HL-60 (cell line): Measurements from ENCODE around the gene ZBTB7C.

Experiments used
- GABPA ChIP-seq: IDR thresholded peaks from 2 replicates; pipeline ENCODE4 v1.6.1; 2012; ENCODE audit warnings: low read depth
- POLR2AphosphoS5 ChIP-seq: IDR thresholded peaks from 2 replicates; pipeline ENCODE4 v1.6.1; 2012; ENCODE audit warnings: low read depth
- REST ChIP-seq: IDR thresholded peaks from 2 replicates; pipeline ENCODE4 v1.6.1; 2012; ENCODE audit warnings: low read depth; ENCODE audit not compliant: insufficient replicate concordance
- SPI1 ChIP-seq: IDR thresholded peaks from 2 replicates; pipeline ENCODE4 v1.6.1; 2012; ENCODE audit warnings: low read depth, mild to moderate bottlenecking, borderline replicate concordance
- TF ChIP-seq, protein P1 (sequence below): IDR thresholded peaks from one replicate; pipeline ENCODE4 v1.5.1; 2011; ENCODE audit warnings: low read length, control low read depth, inconsistent platforms; ENCODE audit not compliant: insufficient read depth

- TF ChIP-seq, protein P1, sequence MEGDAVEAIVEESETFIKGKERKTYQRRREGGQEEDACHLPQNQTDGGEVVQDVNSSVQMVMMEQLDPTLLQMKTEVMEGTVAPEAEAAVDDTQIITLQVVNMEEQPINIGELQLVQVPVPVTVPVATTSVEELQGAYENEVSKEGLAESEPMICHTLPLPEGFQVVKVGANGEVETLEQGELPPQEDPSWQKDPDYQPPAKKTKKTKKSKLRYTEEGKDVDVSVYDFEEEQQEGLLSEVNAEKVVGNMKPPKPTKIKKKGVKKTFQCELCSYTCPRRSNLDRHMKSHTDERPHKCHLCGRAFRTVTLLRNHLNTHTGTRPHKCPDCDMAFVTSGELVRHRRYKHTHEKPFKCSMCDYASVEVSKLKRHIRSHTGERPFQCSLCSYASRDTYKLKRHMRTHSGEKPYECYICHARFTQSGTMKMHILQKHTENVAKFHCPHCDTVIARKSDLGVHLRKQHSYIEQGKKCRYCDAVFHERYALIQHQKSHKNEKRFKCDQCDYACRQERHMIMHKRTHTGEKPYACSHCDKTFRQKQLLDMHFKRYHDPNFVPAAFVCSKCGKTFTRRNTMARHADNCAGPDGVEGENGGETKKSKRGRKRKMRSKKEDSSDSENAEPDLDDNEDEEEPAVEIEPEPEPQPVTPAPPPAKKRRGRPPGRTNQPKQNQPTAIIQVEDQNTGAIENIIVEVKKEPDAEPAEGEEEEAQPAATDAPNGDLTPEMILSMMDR = no peak
- no peak for TF ChIP-seq POLR2AphosphoS5
- no peak for TF ChIP-seq REST
- no peak for TF ChIP-seq GABPA
- TF ChIP-seq SPI1 = no peak
Measured at GRCh38 chr18:48392268-48392667, 16.9 kb downstream of the ZBTB7C start.
